Transverse colon (tissue), 4 donors: ENCODE measurements around the gene MED9. TPM values are rescaled to one million over a fixed set of nuclear protein-coding genes. Genes with fewer than 3 reads are reported as not detected.

Experiments used
- DNase-seq: peaks from one replicate; pipeline ENCODE4 v3.0.0-alpha.2; 2019
- H3K27ac ChIP-seq, 4 donors: fragments of 200-600 bp; sonication (generic); 2 replicates each; pipeline ENCODE4 v1.5.1; 2016 to 2018; ENCODE audit warnings: inconsistent platforms in 4 of 4
- H3K27me3 ChIP-seq: fragments of 200-600 bp; sonication (generic); 2 replicates; pipeline ENCODE4 v1.5.1; 2017; ENCODE audit warnings: inconsistent platforms
- H3K36me3 ChIP-seq, 4 donors: fragments of 200-600 bp; sonication (generic); 2 replicates each; pipeline ENCODE4 v1.5.1; 2017 to 2019; ENCODE audit warnings: inconsistent platforms in 4 of 4
- H3K4me1 ChIP-seq, 4 donors: fragments of 200-600 bp; sonication (generic); 2 replicates each; pipeline ENCODE4 v1.5.1; 2017 to 2020; ENCODE audit warnings: inconsistent platforms in 4 of 4
- H3K4me3 ChIP-seq, 4 donors: fragments of 200-600 bp; sonication (generic); 1 replicate in 1 of 4; 2 replicates in 3 of 4; pipeline versions ENCODE4 v1.5.1 to v1.6.1; 2017 to 2019; ENCODE audit warnings: inconsistent platforms in 4 of 4
- H3K9me3 ChIP-seq, 2 donors: fragments of 200-600 bp; sonication (generic); 2 replicates each; pipeline ENCODE4 v1.5.1; 2017 to 2019; ENCODE audit warnings: inconsistent platforms in 2 of 2
- EP300 ChIP-seq: sonication (generic); formaldehyde crosslinking; IDR thresholded peaks from one replicate; pipeline ENCODE4 v1.6.1; 2017; ENCODE audit warnings: antibody characterized with exemption, low read depth
- POLR2A ChIP-seq: fragments of 450-650 bp; IDR thresholded peaks from one replicate; pipeline ENCODE4 v1.6.1; 2016; ENCODE audit warnings: antibody characterized with exemption, mild to moderate bottlenecking, moderate library complexity
- POLR2AphosphoS5 ChIP-seq, 3 donors: sonication (generic); formaldehyde crosslinking; IDR thresholded peaks; one replicate each; pipeline ENCODE4 v1.6.1; 2016; ENCODE audit warnings: antibody characterized with exemption in 3 of 3
- WGBS, 2 donors: methylation state at CpG; one replicate each; pipeline ENCODE4 v1.1.5; 2018; ENCODE audit warnings: low coverage in 1 of 2; 5-methylcytosine and 5-hydroxymethylcytosine counted together
- in situ Hi-C, 4 donors: fragments of 200-750 bp; cut with MboI; loops; one replicate each; pipeline versions ENCODE4 v1.15.0 to v1.15.1; 2017; ENCODE audit warnings: low sequenced_read_pairs in 3 of 4, low pct_ligation_motif_present in 1 of 4, low pct_unique_long_range_greater_than_20kb in 1 of 4
- intact Hi-C: fragments of 100-400 bp; cut with DNase I; formaldehyde crosslinking; loops from one replicate; pipeline ENCODE4 v1.15.1; 2023; ENCODE audit warnings: low total_unique reads
- total RNA-seq, 4 donors: library from RNA; depleted of rRNA; stranded (reverse); fragments of >200 nt; gene quantifications; one replicate each; pipeline ENCODE4 v1.1.0, GENCODE V29; 2016
- TF ChIP-seq, protein P1 (sequence below), 5 experiments: fragments of 200-600 bp in 3 of 5; fragments of 450-650 bp in 2 of 5; sonication (generic) in 3 of 5; IDR thresholded peaks; 1 replicate in 2 of 5; 2 replicates in 3 of 5; pipeline ENCODE4 v1.5.1; 2016 to 2017; ENCODE audit warnings: antibody characterized with exemption in 5 of 5, inconsistent platforms in 3 of 5, mild to moderate bottlenecking in 2 of 5, moderate library complexity in 1 of 5

Gene MED9
- total RNA-seq, 4 donors from 2014 or later = 15.0 to 90.0 (median 25.2) TPM

DNA sequence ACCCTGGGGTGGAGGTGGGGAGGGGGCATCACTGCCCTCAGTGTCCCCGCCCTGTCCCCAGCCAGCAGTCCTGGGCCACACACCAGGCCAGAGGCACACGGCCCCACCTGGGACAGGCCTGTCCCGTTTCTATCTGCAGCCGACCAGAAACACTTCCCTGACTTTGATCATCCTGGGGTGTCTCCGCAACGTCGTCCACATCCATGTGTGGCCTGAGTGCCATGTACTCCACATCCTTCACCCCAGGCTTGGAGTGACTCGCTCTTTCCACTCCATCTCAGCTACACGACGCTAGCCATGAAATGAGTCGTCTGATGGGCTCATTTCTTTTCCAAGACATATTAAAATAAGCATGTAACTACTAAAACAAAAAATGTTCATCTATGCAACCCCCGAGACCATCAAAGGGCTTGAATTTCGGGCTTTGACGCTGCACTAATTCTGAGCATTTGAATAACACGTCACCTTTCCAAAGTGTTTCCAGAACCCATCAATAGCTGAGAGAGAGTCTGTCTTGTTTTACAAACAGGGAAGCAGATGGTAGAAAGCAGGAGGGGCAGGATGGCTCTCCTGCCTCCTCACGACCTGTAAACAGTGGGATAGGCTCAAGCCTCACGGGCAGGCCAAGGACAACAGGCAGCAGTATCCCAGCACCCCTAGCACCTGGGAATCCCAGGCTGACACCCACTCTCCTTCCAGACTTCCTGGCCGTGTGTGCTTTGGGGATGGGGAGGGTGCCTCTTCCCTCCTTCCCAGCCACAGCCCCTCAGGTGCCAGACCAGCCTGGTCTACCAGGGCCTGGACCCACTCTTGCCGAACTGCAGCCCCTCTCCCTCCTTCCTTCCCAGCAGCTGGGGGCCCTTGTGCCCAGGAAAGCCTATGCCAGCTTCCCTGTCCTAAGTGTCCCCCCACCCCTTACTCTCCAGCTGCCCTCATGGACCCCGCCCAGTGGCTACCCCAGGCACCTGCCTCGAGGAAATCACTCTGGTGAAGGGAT lies 39.4 kb downstream of the MED9 start:
- Histone ChIP-seq H3K4me3 (no peak overlapping the region), H3K27me3 (no peaks in the 10 kb centered on the region), H3K9me3 (no peaks in the 10 kb centered on the region), H3K36me3 (no peaks in the 10 kb centered on the region), H3K27ac (no peak overlapping the region), H3K4me1 (no peaks in the 10 kb centered on the region)
- intact Hi-C loops (loop anchor here (10.0 kb wide), 1 partner anchor 119 kb away; no protein-coding TSS in a partner anchor), in situ Hi-C loops (no loop called here)
- no peak for DNase-seq
- TF ChIP-seq POLR2AphosphoS5 (IDR thresholded peaks at IDR 0.05) = no peak
- TF ChIP-seq POLR2A = no peak
- TF ChIP-seq, protein P1, sequence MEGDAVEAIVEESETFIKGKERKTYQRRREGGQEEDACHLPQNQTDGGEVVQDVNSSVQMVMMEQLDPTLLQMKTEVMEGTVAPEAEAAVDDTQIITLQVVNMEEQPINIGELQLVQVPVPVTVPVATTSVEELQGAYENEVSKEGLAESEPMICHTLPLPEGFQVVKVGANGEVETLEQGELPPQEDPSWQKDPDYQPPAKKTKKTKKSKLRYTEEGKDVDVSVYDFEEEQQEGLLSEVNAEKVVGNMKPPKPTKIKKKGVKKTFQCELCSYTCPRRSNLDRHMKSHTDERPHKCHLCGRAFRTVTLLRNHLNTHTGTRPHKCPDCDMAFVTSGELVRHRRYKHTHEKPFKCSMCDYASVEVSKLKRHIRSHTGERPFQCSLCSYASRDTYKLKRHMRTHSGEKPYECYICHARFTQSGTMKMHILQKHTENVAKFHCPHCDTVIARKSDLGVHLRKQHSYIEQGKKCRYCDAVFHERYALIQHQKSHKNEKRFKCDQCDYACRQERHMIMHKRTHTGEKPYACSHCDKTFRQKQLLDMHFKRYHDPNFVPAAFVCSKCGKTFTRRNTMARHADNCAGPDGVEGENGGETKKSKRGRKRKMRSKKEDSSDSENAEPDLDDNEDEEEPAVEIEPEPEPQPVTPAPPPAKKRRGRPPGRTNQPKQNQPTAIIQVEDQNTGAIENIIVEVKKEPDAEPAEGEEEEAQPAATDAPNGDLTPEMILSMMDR (IDR thresholded peaks at IDR 0.05) = no peak
- WGBS, 2 donors = 78 to 100% methylated on average over 2 to 21 of the region's 21 CpGs

DNA sequence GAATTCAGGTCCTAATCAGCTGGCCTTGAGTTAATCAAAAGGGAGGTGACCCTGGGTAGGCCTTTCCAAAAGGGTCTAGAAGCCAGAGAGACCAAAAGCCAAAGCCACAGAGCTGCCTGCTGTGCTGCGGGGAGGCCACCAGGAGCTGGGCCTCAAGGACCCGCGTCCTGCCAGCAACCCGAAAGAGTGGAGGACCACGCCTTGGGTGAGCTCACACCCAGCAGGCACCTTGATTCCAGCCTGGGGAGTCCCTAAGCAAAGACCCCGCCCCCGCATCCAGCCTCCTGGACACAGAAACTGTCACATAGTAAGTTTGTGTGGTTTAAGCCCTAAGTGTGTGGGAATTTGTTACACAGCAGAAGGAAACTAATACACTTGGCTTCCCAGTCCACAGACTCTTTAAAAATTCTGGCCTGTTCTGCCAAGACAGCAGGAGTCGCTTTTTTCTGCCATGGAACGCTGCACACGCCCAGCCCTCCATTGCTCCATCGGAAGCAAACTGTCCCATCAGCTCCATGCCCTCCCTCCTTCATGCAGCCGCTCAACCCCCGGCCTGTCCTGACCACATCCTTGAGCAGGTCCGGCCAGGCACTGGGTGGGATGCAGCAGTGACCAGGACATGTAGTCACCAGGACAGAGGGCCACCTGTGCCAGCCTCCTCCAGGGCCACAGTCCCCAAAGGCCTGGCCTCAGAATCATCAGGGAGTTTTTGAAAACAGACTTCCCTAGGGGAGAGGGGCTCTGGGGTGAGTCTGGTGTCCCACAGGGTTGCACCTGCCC lies 40.3 kb downstream of the MED9 start:
- WGBS, 2 donors = 90% methylated on average over 14 of the region's 14 CpGs; no CpG with 5 or more reads in 1 of the 2 donors

DNA sequence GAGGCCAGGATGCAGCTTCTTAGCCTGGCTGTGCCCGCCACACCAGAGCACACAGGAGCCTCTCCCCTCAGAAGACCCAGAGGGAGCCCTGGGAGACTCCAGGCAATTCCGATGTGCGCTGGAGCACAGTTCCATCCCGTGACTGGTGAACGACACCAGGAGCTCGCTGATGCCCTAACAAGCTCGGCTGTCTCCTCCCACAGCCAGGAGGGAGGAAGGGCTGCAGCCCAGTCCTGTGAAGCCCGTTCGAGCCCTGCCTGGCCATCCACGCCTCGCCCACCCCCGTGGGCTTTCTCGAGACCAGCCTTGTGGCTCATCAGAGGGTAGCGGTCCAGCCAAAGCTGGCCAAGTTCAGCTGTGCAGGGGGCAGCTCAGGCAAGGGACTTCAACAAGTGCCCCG lies 41.2 kb downstream of the MED9 start:
- no peak overlapping the region for H3K4me3 ChIP-seq
- no peaks in the 10 kb centered on the region for H3K4me1 ChIP-seq
- H3K27ac ChIP-seq = no peak overlapping the region
- no peaks in the 10 kb centered on the region for H3K27me3 ChIP-seq
- in situ Hi-C loops = no loop called here
- no peaks in the 10 kb centered on the region for H3K36me3 ChIP-seq
- no peak for DNase-seq
- TF ChIP-seq POLR2AphosphoS5 (IDR thresholded peaks at IDR 0.05) = no peak
- TF ChIP-seq, protein P1 (IDR thresholded peaks at IDR 0.05) = no peak
- no peak for TF ChIP-seq EP300
- no peak for TF ChIP-seq POLR2A
- no peaks in the 10 kb centered on the region for H3K9me3 ChIP-seq
- intact Hi-C loops = loop anchor here (10.0 kb wide), 1 partner anchor 117 kb away; no protein-coding TSS in a partner anchor
- 86% methylated on average over 15 of the region's 15 CpGs; no CpG with 5 or more reads in 1 of the 2 donors for WGBS, 2 donors

More for the DNA sequence above, 40.3 kb downstream of the MED9 start:
- Histone ChIP-seq H3K4me3 (no peak overlapping the region), H3K4me1 (no peaks in the 10 kb centered on the region), H3K27ac (no peak overlapping the region), H3K36me3 (no peaks in the 10 kb centered on the region), H3K9me3 (no peaks in the 10 kb centered on the region), H3K27me3 (no peaks in the 10 kb centered on the region)
- intact Hi-C loops = loop anchor here (10.0 kb wide), 1 partner anchor 118 kb away; no protein-coding TSS in a partner anchor
- no peak for DNase-seq
- TF ChIP-seq EP300 (no peak), POLR2AphosphoS5 (IDR thresholded peaks at IDR 0.05) (no peak), POLR2A (no peak)
- TF ChIP-seq, protein P1 (IDR thresholded peaks at IDR 0.05) = no peak
- in situ Hi-C loops = no loop called here

DNA sequence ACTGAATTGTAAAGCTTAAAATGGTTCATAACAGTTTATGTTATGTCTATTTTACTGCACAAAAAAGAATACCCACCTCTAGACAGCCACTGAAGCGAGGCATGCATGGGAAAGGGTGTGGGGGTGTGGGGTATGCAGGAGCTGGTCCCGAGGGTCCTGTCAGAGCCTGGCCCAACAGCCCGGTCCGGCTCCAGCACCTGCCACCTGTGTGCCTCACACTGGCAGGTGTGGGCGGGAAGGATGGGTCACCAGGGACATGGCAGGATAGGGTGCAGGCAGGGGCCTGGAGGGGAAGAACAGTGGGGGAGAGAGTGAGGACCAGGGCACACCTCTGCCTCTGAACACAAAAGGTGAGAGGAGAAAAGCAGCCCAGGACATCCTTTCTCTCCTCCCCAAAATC lies 42.2 kb downstream of the MED9 start:
- intact Hi-C loops = loop anchor here (10.0 kb wide), 1 partner anchor 116 kb away; no protein-coding TSS in a partner anchor
- Histone ChIP-seq H3K4me3 (no peak overlapping the region), H3K27me3 (no peaks in the 10 kb centered on the region), H3K9me3 (no peaks in the 10 kb centered on the region), H3K27ac (no peak overlapping the region), H3K4me1 (no peaks in the 10 kb centered on the region), H3K36me3 (no peaks in the 10 kb centered on the region)
- TF ChIP-seq EP300 (no peak), POLR2AphosphoS5 (IDR thresholded peaks at IDR 0.05) (no peak), POLR2A (no peak)
- TF ChIP-seq, protein P1 (IDR thresholded peaks at IDR 0.05) = no peak
- in situ Hi-C loops = no loop called here
- 67 to 82% methylated on average over 3 to 5 of the region's 5 CpGs for WGBS, 2 donors
- no peak for DNase-seq
